DND-41 (cell line): Measurements from ENCODE around the gene SLC25A13.

Experiments used
- ATAC-seq: fragments of 200-7000 bp; cut with Tn5 transposase; 3 replicates; pipeline ENCODE4 v1.9.1; 2021; ENCODE audit warnings: low read depth; ENCODE audit not compliant: insufficient read depth
- DNase-seq: peaks from one replicate; pipeline ENCODE4 v3.0.0-alpha.2; 2020
- H2AFZ ChIP-seq: 2 replicates; pipeline ENCODE4 v1.6.0; 2012; ENCODE audit warnings: low read depth, low read length
- H3K27ac ChIP-seq: 2 replicates; pipeline ENCODE4 v1.5.1; 2012; ENCODE audit warnings: low read length, inconsistent platforms
- H3K27me3 ChIP-seq: fragments of 200-600 bp; sonication (generic); 2 replicates; pipeline ENCODE4 v1.6.0; 2012; ENCODE audit warnings: low read length, mild to moderate bottlenecking, inconsistent platforms; ENCODE audit not compliant: insufficient read depth, poor library complexity
- H3K36me3 ChIP-seq: 2 replicates; pipeline ENCODE4 v1.5.1; 2012; ENCODE audit warnings: low read length, inconsistent platforms; ENCODE audit not compliant: insufficient read depth
- H3K4me1 ChIP-seq: 2 replicates; pipeline ENCODE4 v1.5.1; 2012; ENCODE audit warnings: mild to moderate bottlenecking, low read length; ENCODE audit not compliant: insufficient read depth
- H3K4me2 ChIP-seq: 2 replicates; pipeline ENCODE4 v1.6.0; 2012; ENCODE audit warnings: mild to moderate bottlenecking, moderate library complexity, low read length, inconsistent platforms; ENCODE audit not compliant: insufficient read depth
- H3K4me3 ChIP-seq, 2 experiments: fragments of 200-600 bp in 1 of 2; shearing (Covaris generic) in 1 of 2; 2 replicates each; pipeline ENCODE4 v1.5.1; 2012 to 2016; ENCODE audit warnings: inconsistent platforms in 2 of 2, low read length in 2 of 2, mild to moderate bottlenecking in 2 of 2, low read depth in 1 of 2, moderate library complexity in 1 of 2
- H3K79me2 ChIP-seq: 2 replicates; pipeline ENCODE4 v1.6.0; 2012; ENCODE audit warnings: low read length, inconsistent platforms; ENCODE audit not compliant: insufficient read depth
- H3K9ac ChIP-seq: 2 replicates; pipeline ENCODE4 v1.6.0; 2012; ENCODE audit warnings: low read depth, mild to moderate bottlenecking, inconsistent platforms, low read length, moderate library complexity
- H3K9me3 ChIP-seq: 2 replicates; pipeline ENCODE4 v1.5.1; 2012; ENCODE audit warnings: low read length, moderate library complexity, mild to moderate bottlenecking, inconsistent platforms; ENCODE audit not compliant: insufficient read depth, severe bottlenecking
- H4K20me1 ChIP-seq: 2 replicates; pipeline ENCODE4 v1.6.0; 2012; ENCODE audit warnings: low read length; ENCODE audit not compliant: insufficient read depth
- CTCF ChIP-seq: IDR thresholded peaks from 2 replicates; pipeline ENCODE4 v1.5.1; 2012; ENCODE audit warnings: borderline replicate concordance, low read length, moderate library complexity, mild to moderate bottlenecking; ENCODE audit not compliant: poor library complexity, severe bottlenecking; ENCODE audit errors: extremely low read depth
- EZH2 ChIP-seq: IDR thresholded peaks from 3 replicates; pipeline ENCODE4 v1.6.1; 2012; ENCODE audit warnings: borderline replicate concordance, low read depth, mild to moderate bottlenecking, moderate library complexity, low read length, inconsistent platforms; ENCODE audit not compliant: severe bottlenecking

SLC25A13 gene

GRCh38 chr7:96116173-96116572, 205.7 kb downstream of the SLC25A13 start:
- Histone ChIP-seq H2AFZ (no peak overlapping the region), H3K27me3 (no peaks in the 10 kb centered on the region), H4K20me1 (no peaks in the 10 kb centered on the region), H3K4me1 (no peaks in the 10 kb centered on the region), H3K4me3 (no peak overlapping the region), H3K36me3 (no peaks in the 10 kb centered on the region), H3K9me3 (no peaks in the 10 kb centered on the region), H3K79me2 (no peaks in the 10 kb centered on the region), H3K4me2 (no peak overlapping the region), H3K9ac (no peak overlapping the region), H3K27ac (no peak overlapping the region)
- DNase-seq (no peak), ATAC-seq (no peak)
- TF ChIP-seq EZH2 (no peak), CTCF (no peak)

- TF ChIP-seq EZH2 (no peak), CTCF (no peak)
- DNase-seq (no peak), ATAC-seq (no peak)
Measured at GRCh38 chr7:96114190-96114589, 207.7 kb downstream of the SLC25A13 start.

GRCh38 chr7:96111405-96111804, 210.5 kb downstream of the SLC25A13 start:
- H3K27me3 ChIP-seq = no peaks in the 10 kb centered on the region
- H3K27ac ChIP-seq = no peak overlapping the region
- no peak overlapping the region for H2AFZ ChIP-seq
- no peaks in the 10 kb centered on the region for H3K36me3 ChIP-seq
- no peak overlapping the region for H3K4me3 ChIP-seq
- no peaks in the 10 kb centered on the region for H4K20me1 ChIP-seq
- no peak overlapping the region for H3K4me2 ChIP-seq
- no peak overlapping the region for H3K9ac ChIP-seq
- H3K4me1 ChIP-seq = no peaks in the 10 kb centered on the region
- ATAC-seq = no peak
- H3K79me2 ChIP-seq = no peaks in the 10 kb centered on the region
- H3K9me3 ChIP-seq = no peaks in the 10 kb centered on the region
- DNase-seq = no peak
- TF ChIP-seq EZH2 (no peak), CTCF (no peak)

More at GRCh38 chr7:96114190-96114589, 207.7 kb downstream of the SLC25A13 start:
- Histone ChIP-seq H3K36me3 (no peaks in the 10 kb centered on the region), H3K9ac (no peak overlapping the region), H3K9me3 (no peaks in the 10 kb centered on the region), H3K4me1 (no peaks in the 10 kb centered on the region), H3K4me2 (no peak overlapping the region), H4K20me1 (no peaks in the 10 kb centered on the region), H3K27ac (no peak overlapping the region), H3K4me3 (no peak overlapping the region), H3K27me3 (no peaks in the 10 kb centered on the region), H2AFZ (no peak overlapping the region), H3K79me2 (no peaks in the 10 kb centered on the region)

GRCh38 chr7:96104984-96105383, 216.9 kb downstream of the SLC25A13 start:
- Histone ChIP-seq H3K4me2 (no peak overlapping the region), H3K79me2 (no peaks in the 10 kb centered on the region), H3K4me3 (no peak overlapping the region), H3K27me3 (no peaks in the 10 kb centered on the region), H3K9ac (no peak overlapping the region), H3K4me1 (no peaks in the 10 kb centered on the region), H4K20me1 (no peaks in the 10 kb centered on the region), H2AFZ (no peak overlapping the region), H3K27ac (no peak overlapping the region), H3K9me3 (no peaks in the 10 kb centered on the region), H3K36me3 (no peaks in the 10 kb centered on the region)
- ATAC-seq = no peak
- no peak for TF ChIP-seq CTCF
- TF ChIP-seq EZH2 = no peak
- no peak for DNase-seq
